Osteoblast (primary cell): ENCODE measurements around the gene ZSCAN18. TPM values are rescaled to one million over a fixed set of nuclear protein-coding genes. Genes with fewer than 3 reads are reported as not detected.

Source experiments
- DNase-seq: peaks from one replicate; pipeline ENCODE4 v3.0.0; 2011; ENCODE audit warnings: low spot score, mixed read lengths; ENCODE audit not compliant: insufficient read length; ENCODE audit errors: missing footprints
- H2AFZ ChIP-seq: 2 replicates; pipeline ENCODE4 v1.6.0; 2011; ENCODE audit warnings: mild to moderate bottlenecking, low read length
- H3K27ac ChIP-seq: 2 replicates; pipeline ENCODE4 v1.5.1; 2011; ENCODE audit warnings: mild to moderate bottlenecking, low read depth, low read length, moderate library complexity
- H3K27me3 ChIP-seq: 2 replicates; pipeline ENCODE4 v1.6.0; 2012; ENCODE audit warnings: mild to moderate bottlenecking, control low read depth, inconsistent platforms, low read length, moderate library complexity; ENCODE audit not compliant: insufficient read depth
- H3K36me3 ChIP-seq: 2 replicates; pipeline ENCODE4 v1.5.1; 2011; ENCODE audit warnings: mild to moderate bottlenecking, low read length, control low read depth, moderate library complexity; ENCODE audit not compliant: insufficient read depth
- H3K4me1 ChIP-seq: 2 replicates; pipeline ENCODE4 v1.5.1; 2011; ENCODE audit warnings: mild to moderate bottlenecking, low read length, control low read depth, moderate library complexity; ENCODE audit not compliant: insufficient read depth
- H3K4me2 ChIP-seq: 2 replicates; pipeline ENCODE4 v1.6.0; 2011; ENCODE audit warnings: mild to moderate bottlenecking, low read length; ENCODE audit not compliant: insufficient read depth
- H3K4me3 ChIP-seq: fragments of 200-600 bp; sonication (generic); 3 replicates; pipeline ENCODE4 v1.5.1; 2012; ENCODE audit warnings: mild to moderate bottlenecking, low read length, inconsistent platforms; ENCODE audit not compliant: insufficient read depth
- H3K79me2 ChIP-seq: 2 replicates; pipeline ENCODE4 v1.6.0; 2012; ENCODE audit warnings: mild to moderate bottlenecking, low read length, control low read depth, inconsistent platforms; ENCODE audit not compliant: insufficient read depth
- H3K9me3 ChIP-seq: 2 replicates; pipeline ENCODE4 v1.5.1; 2011; ENCODE audit warnings: low read depth, low read length, control low read depth
- H4K20me1 ChIP-seq: 2 replicates; pipeline ENCODE4 v1.6.0; 2012; ENCODE audit warnings: mild to moderate bottlenecking, low read length, control low read depth; ENCODE audit not compliant: insufficient read depth
- total RNA-seq: library from RNA; depleted of rRNA; stranded (reverse); fragments of >200 nt; gene quantifications from 2 replicates; pipeline ENCODE4 v1.2.3, GENCODE V29; 2012
- TF ChIP-seq, protein P1 (sequence below): IDR thresholded peaks from 2 replicates; pipeline ENCODE4 v1.5.1; 2011; ENCODE audit warnings: mild to moderate bottlenecking, low read depth, low read length, moderate library complexity; ENCODE audit errors: extremely low read depth

Gene ZSCAN18
- total RNA-seq, 1 donor: 60.4 TPM

DNA sequence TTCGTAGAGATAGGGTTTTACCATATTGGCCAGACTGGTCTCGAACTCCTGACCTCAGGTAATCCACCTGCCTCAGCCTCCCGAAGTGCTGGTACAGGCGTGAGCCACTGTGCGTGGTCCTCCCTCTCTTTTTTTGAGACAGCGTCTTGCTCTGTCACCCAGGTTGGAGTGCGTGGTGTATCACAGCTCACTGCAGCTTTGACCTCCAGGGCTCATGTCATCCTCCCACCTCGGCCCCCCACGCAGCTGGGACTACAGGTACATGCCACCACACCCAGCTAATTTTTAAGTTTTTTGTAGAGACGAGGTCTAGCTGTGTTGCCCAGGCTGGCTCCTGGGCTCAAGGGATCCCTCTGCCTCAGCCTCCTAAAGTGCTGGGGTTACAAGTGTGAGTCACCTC is 18.2 kb downstream of the ZSCAN18 start:
- Histone ChIP-seq H3K9me3 (peaks cover 7% of the 10 kb centered on the region), H2AFZ (no peak overlapping the region), H3K4me1 (no peaks in the 10 kb centered on the region), H3K27ac (no peak overlapping the region), H3K27me3 (no peaks in the 10 kb centered on the region), H3K4me2 (no peak overlapping the region), H4K20me1 (no peaks in the 10 kb centered on the region), H3K4me3 (no peak overlapping the region), H3K36me3 (peaks cover 5% of the 10 kb centered on the region), H3K79me2 (no peaks in the 10 kb centered on the region)
- no peak for DNase-seq
- TF ChIP-seq, protein P1, sequence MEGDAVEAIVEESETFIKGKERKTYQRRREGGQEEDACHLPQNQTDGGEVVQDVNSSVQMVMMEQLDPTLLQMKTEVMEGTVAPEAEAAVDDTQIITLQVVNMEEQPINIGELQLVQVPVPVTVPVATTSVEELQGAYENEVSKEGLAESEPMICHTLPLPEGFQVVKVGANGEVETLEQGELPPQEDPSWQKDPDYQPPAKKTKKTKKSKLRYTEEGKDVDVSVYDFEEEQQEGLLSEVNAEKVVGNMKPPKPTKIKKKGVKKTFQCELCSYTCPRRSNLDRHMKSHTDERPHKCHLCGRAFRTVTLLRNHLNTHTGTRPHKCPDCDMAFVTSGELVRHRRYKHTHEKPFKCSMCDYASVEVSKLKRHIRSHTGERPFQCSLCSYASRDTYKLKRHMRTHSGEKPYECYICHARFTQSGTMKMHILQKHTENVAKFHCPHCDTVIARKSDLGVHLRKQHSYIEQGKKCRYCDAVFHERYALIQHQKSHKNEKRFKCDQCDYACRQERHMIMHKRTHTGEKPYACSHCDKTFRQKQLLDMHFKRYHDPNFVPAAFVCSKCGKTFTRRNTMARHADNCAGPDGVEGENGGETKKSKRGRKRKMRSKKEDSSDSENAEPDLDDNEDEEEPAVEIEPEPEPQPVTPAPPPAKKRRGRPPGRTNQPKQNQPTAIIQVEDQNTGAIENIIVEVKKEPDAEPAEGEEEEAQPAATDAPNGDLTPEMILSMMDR: no peak

DNA sequence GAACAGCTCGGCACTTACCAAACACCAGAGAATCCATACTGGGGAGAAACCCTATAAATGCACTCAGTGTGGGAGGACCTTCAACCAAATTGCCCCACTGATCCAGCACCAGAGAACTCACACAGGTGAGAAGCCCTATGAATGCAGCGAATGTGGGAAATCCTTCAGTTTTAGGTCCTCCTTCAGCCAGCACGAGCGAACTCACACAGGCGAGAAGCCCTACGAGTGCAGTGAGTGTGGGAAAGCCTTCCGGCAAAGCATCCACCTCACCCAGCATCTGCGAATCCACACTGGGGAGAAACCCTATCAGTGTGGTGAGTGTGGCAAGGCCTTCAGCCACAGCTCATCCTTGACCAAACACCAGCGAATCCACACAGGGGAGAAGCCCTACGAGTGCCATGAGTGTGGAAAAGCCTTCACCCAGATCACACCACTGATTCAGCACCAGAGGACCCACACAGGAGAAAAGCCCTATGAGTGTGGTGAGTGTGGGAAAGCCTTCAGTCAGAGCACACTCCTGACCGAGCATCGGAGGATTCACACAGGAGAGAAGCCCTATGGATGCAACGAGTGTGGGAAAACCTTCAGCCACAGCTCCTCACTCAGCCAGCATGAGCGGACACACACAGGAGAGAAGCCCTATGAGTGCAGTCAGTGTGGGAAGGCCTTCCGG is 30.7 kb downstream of the ZSCAN18 start:
- no peak overlapping the region for H2AFZ ChIP-seq
- no peaks in the 10 kb centered on the region for H3K27me3 ChIP-seq
- H3K4me2 ChIP-seq: no peak overlapping the region
- H3K4me1 ChIP-seq: no peaks in the 10 kb centered on the region
- TF ChIP-seq, protein P1: no peak
- H3K27ac ChIP-seq: no peak overlapping the region
- DNase-seq: no peak
- no peaks in the 10 kb centered on the region for H4K20me1 ChIP-seq
- peak overlapping the region; percentile 30 for H3K4me3 ChIP-seq
- H3K9me3 ChIP-seq: peaks cover 50% of the 10 kb centered on the region
- peaks cover 37% of the 10 kb centered on the region for H3K36me3 ChIP-seq
- no peaks in the 10 kb centered on the region for H3K79me2 ChIP-seq

DNA sequence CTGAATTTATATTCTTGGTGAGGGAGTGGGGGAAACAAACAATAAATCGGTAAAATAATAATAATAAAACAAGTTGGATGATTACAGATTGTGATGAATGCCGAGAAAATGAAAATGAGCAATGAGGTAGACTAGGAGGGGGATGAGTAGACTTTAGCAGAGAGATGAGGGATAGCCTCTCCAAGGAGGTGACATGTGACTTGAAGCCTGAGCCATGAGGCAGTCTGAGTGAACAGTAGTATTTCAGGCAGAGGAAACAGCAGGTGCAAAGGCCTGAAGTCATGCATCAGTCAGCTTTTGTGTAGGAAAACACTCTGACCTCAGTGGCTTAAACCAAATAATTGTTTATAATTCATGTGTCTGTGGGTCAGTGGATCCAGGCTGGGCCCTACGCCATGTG is 34.3 kb downstream of the ZSCAN18 start:
- Histone ChIP-seq H3K36me3 (peaks cover 37% of the 10 kb centered on the region), H3K4me1 (peaks cover 2% of the 10 kb centered on the region), H3K27ac (no peak overlapping the region), H3K4me2 (no peak overlapping the region), H3K9me3 (peaks cover 36% of the 10 kb centered on the region), H3K27me3 (no peaks in the 10 kb centered on the region), H3K79me2 (no peaks in the 10 kb centered on the region), H3K4me3 (no peak overlapping the region), H2AFZ (no peak overlapping the region), H4K20me1 (no peaks in the 10 kb centered on the region)
- DNase-seq: no peak
- TF ChIP-seq, protein P1: no peak

DNA sequence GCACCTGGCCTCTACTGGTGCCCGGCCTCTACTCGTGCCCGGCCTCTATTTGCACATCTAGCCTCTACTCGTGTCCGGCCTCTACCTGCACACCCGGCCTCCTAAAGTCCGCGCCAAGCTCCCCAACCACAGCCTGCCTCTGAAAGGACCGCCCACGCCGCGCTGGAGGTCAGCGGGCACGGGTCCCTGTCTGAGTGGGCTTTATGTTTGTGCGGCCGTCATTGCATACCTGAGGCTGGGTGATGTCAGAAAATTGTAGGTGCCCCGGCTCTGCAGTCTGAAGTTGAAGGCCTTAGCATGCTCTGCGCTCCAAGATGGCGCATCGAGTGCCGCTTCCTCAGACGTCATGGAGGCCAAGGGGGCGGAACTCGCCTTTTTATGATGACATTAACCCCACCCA is 37.8 kb downstream of the ZSCAN18 start:
- Histone ChIP-seq H3K9me3 (peaks cover 8% of the 10 kb centered on the region), H4K20me1 (no peaks in the 10 kb centered on the region), H3K27me3 (no peaks in the 10 kb centered on the region), H3K4me2 (peak overlapping the region; percentile 82), H3K79me2 (no peaks in the 10 kb centered on the region), H3K4me1 (peaks cover 3% of the 10 kb centered on the region), H3K27ac (no peak overlapping the region), H2AFZ (no peak overlapping the region), H3K4me3 (peak overlapping the region; percentile 77), H3K36me3 (peaks cover 13% of the 10 kb centered on the region)
- TF ChIP-seq, protein P1: no peak
- DNase-seq: peak; percentile 31
